Panc1 (cell line): ENCODE measurements around the gene SCARB2. TPM values are rescaled to one million over a fixed set of nuclear protein-coding genes. Genes with fewer than 3 reads are reported as not detected.

Experiments
- ATAC-seq: fragments of 200-7000 bp; cut with Tn5 transposase; 2 replicates; pipeline ENCODE4 v1.9.1; 2020; ENCODE audit warnings: mild to moderate bottlenecking, moderate library complexity
- BruUV-seq: library from RNA; stranded (reverse); fragments of 400-500 nt; replicated peaks from 2 replicates; lab custom pipeline; 2021; lab: Mats Ljungman, UMichigan
- CTCF ChIA-PET: fragments of 300-600 bp; sonication (Branson Sonifier 250); formaldehyde crosslinking; loops from one replicate; lab custom pipeline; 2022; ENCODE audit warnings: antibody characterized with exemption; lab: Charles Lee
- POLR2A ChIA-PET: fragments of 300-600 bp; sonication (Branson Sonifier 250); formaldehyde crosslinking; loops from one replicate; lab custom pipeline; 2022; ENCODE audit warnings: antibody characterized with exemption; lab: Charles Lee
- DNase-seq: peaks from one replicate; pipeline ENCODE4 v3.0.0-alpha.2; 2010; ENCODE audit warnings: low read depth, low spot score
- H3K27ac ChIP-seq: 2 replicates; pipeline ENCODE4 v1.5.1; 2011; ENCODE audit warnings: mild to moderate bottlenecking, low read length, inconsistent platforms
- H3K27me3 ChIP-seq: fragments of 200-500 bp; sonication (Bioruptor generic); 2 replicates; pipeline ENCODE4 v1.6.0; 2014; ENCODE audit warnings: low read length, inconsistent platforms; ENCODE audit not compliant: control insufficient read depth, insufficient read depth
- H3K36me3 ChIP-seq: fragments of 200-500 bp; sonication (Bioruptor generic); 2 replicates; pipeline ENCODE4 v1.5.1; 2014; ENCODE audit warnings: inconsistent platforms, mild to moderate bottlenecking, low read length, moderate library complexity; ENCODE audit not compliant: control insufficient read depth, insufficient read depth
- H3K4me1 ChIP-seq: 2 replicates; pipeline ENCODE4 v1.5.1; 2011; ENCODE audit warnings: inconsistent platforms, mild to moderate bottlenecking, low read length, moderate library complexity; ENCODE audit not compliant: control insufficient read depth, insufficient read depth
- H3K4me3 ChIP-seq, 2 experiments: 2 replicates each; pipeline ENCODE4 v1.5.1; 2011 to 2012; ENCODE audit warnings: low read depth in 2 of 2, low read length in 2 of 2, mild to moderate bottlenecking in 2 of 2, inconsistent platforms in 1 of 2, moderate library complexity in 1 of 2
- H3K9me3 ChIP-seq: fragments of 200-500 bp; sonication (Bioruptor generic); 2 replicates; pipeline ENCODE4 v1.5.1; 2014; ENCODE audit warnings: low read depth, mild to moderate bottlenecking, inconsistent platforms, low read length, moderate library complexity; ENCODE audit not compliant: control insufficient read depth, insufficient read depth
- CTCF ChIP-seq: fragments of 450-650 bp; IDR thresholded peaks from 2 replicates; pipeline ENCODE4 v1.5.1; 2017; ENCODE audit warnings: mild to moderate bottlenecking
- POLR2AphosphoS5 ChIP-seq: IDR thresholded peaks from 2 replicates; pipeline ENCODE4 v1.6.1; 2012; ENCODE audit warnings: mild to moderate bottlenecking, low read depth, low read length, moderate library complexity
- REST ChIP-seq, 2 experiments: IDR thresholded peaks; 2 replicates each; pipeline ENCODE4 v1.6.1; 2011 to 2012; ENCODE audit warnings: low read depth in 2 of 2, control low read depth in 1 of 2, low read length in 1 of 2, mild to moderate bottlenecking in 1 of 2, moderate library complexity in 1 of 2; ENCODE audit not compliant: insufficient read depth in 1 of 2
- SIN3A ChIP-seq: IDR thresholded peaks from 2 replicates; pipeline ENCODE4 v1.6.1; 2012; ENCODE audit warnings: low read depth, mild to moderate bottlenecking, low read length, moderate library complexity, borderline replicate concordance; ENCODE audit not compliant: insufficient read depth
- TCF7L2 ChIP-seq: IDR thresholded peaks from 2 replicates; pipeline ENCODE4 v1.6.1; 2011; ENCODE audit warnings: mild to moderate bottlenecking, low read depth, low read length, inconsistent platforms
- in situ Hi-C: cut with HindIII; loops from 2 replicates; pipeline ENCODE4 v1.10.0; 2016; ENCODE audit warnings: low sequenced_read_pairs, low pct_unique_long_range_greater_than_20kb
- intact Hi-C: fragments of 100-400 bp; cut with micrococcal nuclease; formaldehyde crosslinking; loops from one replicate; pipeline ENCODE4 v1.10.0; 2022; ENCODE audit not compliant: unreplicated experiment
- total RNA-seq: library from RNA; stranded (reverse); gene quantifications from one replicate; pipeline ENCODE4 v1.2.1, GENCODE V29; 2021; ENCODE audit not compliant: unreplicated experiment

SCARB2 gene
- total RNA-seq, 1 experiment from 2014 or later, result 59.4 TPM

- no peak for DNase-seq
- ChIA-PET CTCF (no interaction called here), POLR2A (no interaction called here)
- no TSS peak for BruUV-seq
- intact Hi-C loops (no loop called here), in situ Hi-C loops (no loop called here)
- Histone ChIP-seq H3K4me3 (no peak overlapping the region), H3K36me3 (no peaks in the 10 kb centered on the region), H3K27me3 (no peaks in the 10 kb centered on the region), H3K4me1 (peaks cover 38% of the 10 kb centered on the region), H3K9me3 (no peaks in the 10 kb centered on the region), H3K27ac (no peak overlapping the region)
- TF ChIP-seq TCF7L2 (no peak), SIN3A (no peak), REST (IDR thresholded peaks at IDR 0.05; ENCODE audit: insufficient read depth in 1 of 2, low read depth in 2 of 2, low read length in 1 of 2) (no peak), CTCF (no peak), POLR2AphosphoS5 (no peak)
- ATAC-seq, result no peak
These were observed 3.2 kb downstream of the SCARB2 start for GRCh38 chr4:76210452-76210851.

GRCh38 chr4:76209881-76210280 lies 3.7 kb downstream of the SCARB2 start:
- ChIA-PET POLR2A (interaction anchor here (1.0 kb wide), 1 partner anchor 11 kb away, joined by 3 read pairs; no protein-coding TSS in a partner anchor), CTCF (no interaction called here)
- Histone ChIP-seq H3K27ac (no peak overlapping the region), H3K9me3 (no peaks in the 10 kb centered on the region), H3K4me1 (peaks cover 38% of the 10 kb centered on the region), H3K27me3 (no peaks in the 10 kb centered on the region), H3K4me3 (no peak overlapping the region), H3K36me3 (no peaks in the 10 kb centered on the region)
- DNase-seq (no peak), ATAC-seq (no peak)
- in situ Hi-C loops, result no loop called here
- no TSS peak for BruUV-seq
- intact Hi-C loops, result no loop called here
- no peak for TF ChIP-seq TCF7L2
- TF ChIP-seq REST (IDR thresholded peaks at IDR 0.05; ENCODE audit: insufficient read depth in 1 of 2, low read depth in 2 of 2, low read length in 1 of 2), result no peak
- no peak for TF ChIP-seq POLR2AphosphoS5
- TF ChIP-seq SIN3A, result no peak
- TF ChIP-seq CTCF, result no peak
